Ishikawa (cell line): ENCODE measurements around the gene SOS2.

Experiments
- CEBPB ChIP-seq: IDR thresholded peaks from 2 replicates; pipeline ENCODE4 v1.6.1; 2012
- CREB1 ChIP-seq: IDR thresholded peaks from 2 replicates; pipeline ENCODE4 v1.6.1; 2012; ENCODE audit warnings: low read depth
- EGR1 ChIP-seq: IDR thresholded peaks from 2 replicates; pipeline ENCODE4 v1.6.1; 2012
- EP300 ChIP-seq: IDR thresholded peaks from 2 replicates; pipeline ENCODE4 v1.6.1; 2012; ENCODE audit warnings: borderline replicate concordance
- FOXM1 ChIP-seq: IDR thresholded peaks from 2 replicates; pipeline ENCODE4 v1.6.1; 2012; ENCODE audit warnings: low read depth, borderline replicate concordance
- MAX ChIP-seq: IDR thresholded peaks from 2 replicates; pipeline ENCODE4 v1.6.1; 2012
- NFIC ChIP-seq: IDR thresholded peaks from 2 replicates; pipeline ENCODE4 v1.6.1; 2012
- RAD21 ChIP-seq: IDR thresholded peaks from 2 replicates; pipeline ENCODE4 v1.6.1; 2012; ENCODE audit warnings: low read depth
- REST ChIP-seq: IDR thresholded peaks from 2 replicates; pipeline ENCODE4 v1.6.1; 2012; ENCODE audit warnings: low read depth, mild to moderate bottlenecking
- TAF1 ChIP-seq: IDR thresholded peaks from 2 replicates; pipeline ENCODE4 v1.6.1; 2012; ENCODE audit warnings: low read depth, mild to moderate bottlenecking
- TCF12 ChIP-seq: IDR thresholded peaks from 2 replicates; pipeline ENCODE4 v1.6.1; 2012; ENCODE audit warnings: low read depth
- TEAD4 ChIP-seq: IDR thresholded peaks from 2 replicates; pipeline ENCODE4 v1.6.1; 2012
- USF1 ChIP-seq: IDR thresholded peaks from 2 replicates; pipeline ENCODE4 v1.6.1; 2012
- YY1 ChIP-seq: IDR thresholded peaks from 2 replicates; pipeline ENCODE4 v1.6.1; 2012; ENCODE audit warnings: low read depth
- ZBTB7A ChIP-seq: IDR thresholded peaks from 2 replicates; pipeline ENCODE4 v1.6.1; 2012; ENCODE audit warnings: low read depth

SOS2 gene

GRCh38 chr14:50263321-50263720, 31.9 kb upstream of the SOS2 start:
- TF ChIP-seq YY1 (no peak), CEBPB (no peak)

- TF ChIP-seq NFIC (no peak), TEAD4 (no peak), REST (no peak), FOXM1 (no peak)
These were observed 31.5 kb upstream of the SOS2 start for GRCh38 chr14:50262865-50263264.

GRCh38 chr14:50260511-50260910, 29.1 kb upstream of the SOS2 start:
- TF ChIP-seq REST (no peak), RAD21 (peak; percentile 43), CREB1 (no peak), USF1 (no peak), TCF12 (no peak)

GRCh38 chr14:50260072-50260471, 28.7 kb upstream of the SOS2 start:
- TF ChIP-seq CREB1 = no peak
- no peak for TF ChIP-seq MAX
- TF ChIP-seq TAF1 = no peak
- no peak for TF ChIP-seq YY1
- TF ChIP-seq ZBTB7A = no peak
- no peak for TF ChIP-seq USF1
- TF ChIP-seq RAD21 = no peak
- TF ChIP-seq EP300 = no peak
- TF ChIP-seq CEBPB = no peak
- no peak for TF ChIP-seq EGR1
- no peak for TF ChIP-seq FOXM1
- no peak for TF ChIP-seq REST
- no peak for TF ChIP-seq NFIC

GRCh38 chr14:50257732-50258131, 26.4 kb upstream of the SOS2 start:
- TF ChIP-seq TCF12 = no peak
- no peak for TF ChIP-seq YY1
- TF ChIP-seq RAD21 = no peak
- no peak for TF ChIP-seq EP300
- TF ChIP-seq TEAD4 = no peak
- TF ChIP-seq REST = no peak
- no peak for TF ChIP-seq MAX
- TF ChIP-seq USF1 = no peak
- TF ChIP-seq TAF1 = no peak
- no peak for TF ChIP-seq FOXM1
- TF ChIP-seq CREB1 = no peak
- no peak for TF ChIP-seq NFIC
- no peak for TF ChIP-seq ZBTB7A
- TF ChIP-seq CEBPB = no peak
- no peak for TF ChIP-seq EGR1
